Measurements from ENCODE around the gene LMX1A.

DNA sequence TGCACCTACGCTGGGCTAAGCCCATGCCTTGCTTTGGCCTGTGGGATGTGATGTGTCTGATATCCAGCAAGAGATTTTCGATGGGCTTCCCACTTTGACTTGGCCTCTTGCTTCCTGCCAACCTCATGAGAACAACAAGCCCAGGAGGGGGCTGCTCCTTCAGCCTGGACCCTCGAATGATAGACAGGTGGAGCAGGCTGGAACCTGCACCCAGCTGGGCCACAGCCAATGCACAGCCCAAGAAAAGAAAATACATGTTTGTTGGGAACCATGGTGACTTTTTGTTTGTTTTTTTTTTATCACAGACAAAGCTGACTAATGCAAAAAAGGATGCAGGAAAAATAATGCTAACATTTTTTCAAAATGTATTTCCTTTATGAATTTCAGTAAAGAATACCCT, 144.3 kb downstream of the LMX1A start:
- no peak for TF ChIP-seq POLR2A (IDR thresholded peaks at IDR 0.05)
- TF ChIP-seq, protein P1, sequence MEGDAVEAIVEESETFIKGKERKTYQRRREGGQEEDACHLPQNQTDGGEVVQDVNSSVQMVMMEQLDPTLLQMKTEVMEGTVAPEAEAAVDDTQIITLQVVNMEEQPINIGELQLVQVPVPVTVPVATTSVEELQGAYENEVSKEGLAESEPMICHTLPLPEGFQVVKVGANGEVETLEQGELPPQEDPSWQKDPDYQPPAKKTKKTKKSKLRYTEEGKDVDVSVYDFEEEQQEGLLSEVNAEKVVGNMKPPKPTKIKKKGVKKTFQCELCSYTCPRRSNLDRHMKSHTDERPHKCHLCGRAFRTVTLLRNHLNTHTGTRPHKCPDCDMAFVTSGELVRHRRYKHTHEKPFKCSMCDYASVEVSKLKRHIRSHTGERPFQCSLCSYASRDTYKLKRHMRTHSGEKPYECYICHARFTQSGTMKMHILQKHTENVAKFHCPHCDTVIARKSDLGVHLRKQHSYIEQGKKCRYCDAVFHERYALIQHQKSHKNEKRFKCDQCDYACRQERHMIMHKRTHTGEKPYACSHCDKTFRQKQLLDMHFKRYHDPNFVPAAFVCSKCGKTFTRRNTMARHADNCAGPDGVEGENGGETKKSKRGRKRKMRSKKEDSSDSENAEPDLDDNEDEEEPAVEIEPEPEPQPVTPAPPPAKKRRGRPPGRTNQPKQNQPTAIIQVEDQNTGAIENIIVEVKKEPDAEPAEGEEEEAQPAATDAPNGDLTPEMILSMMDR (IDR thresholded peaks at IDR 0.05) = no peak

All from right lobe of liver (tissue), 4 donors.